Endodermal cell (in vitro differentiated cells): Measurements from ENCODE around the gene GPR61. TPM values are rescaled to one million over a fixed set of nuclear protein-coding genes. Genes with fewer than 3 reads are reported as not detected.

Source experiments
- DNase-seq: peaks from one replicate; pipeline ENCODE4 v3.0.0-alpha.2; 2017
- H3K27ac ChIP-seq: 2 replicates; pipeline ENCODE4 v1.5.1; 2013; ENCODE audit warnings: mild to moderate bottlenecking, low read depth, low read length, moderate library complexity
- H3K27me3 ChIP-seq: 2 replicates; pipeline ENCODE4 v1.6.1; 2013; ENCODE audit warnings: mild to moderate bottlenecking, low read length, moderate library complexity; ENCODE audit not compliant: insufficient read depth, control insufficient read depth, poor library complexity, severe bottlenecking
- H3K36me3 ChIP-seq: 2 replicates; pipeline ENCODE4 v1.7.0; 2013; ENCODE audit warnings: mild to moderate bottlenecking, low read length, moderate library complexity; ENCODE audit not compliant: control insufficient read depth, insufficient read depth
- H3K4me1 ChIP-seq: one replicate; pipeline ENCODE4 v1.7.0; 2013; ENCODE audit warnings: low read length; ENCODE audit not compliant: control insufficient read depth, insufficient read depth
- H3K4me3 ChIP-seq: 2 replicates; pipeline ENCODE4 v1.5.1; 2013; ENCODE audit warnings: mild to moderate bottlenecking, low read length, moderate library complexity
- H3K9ac ChIP-seq: 2 replicates; pipeline ENCODE4 v1.6.1; 2013; ENCODE audit warnings: mild to moderate bottlenecking, low read length, moderate library complexity; ENCODE audit not compliant: poor library complexity, severe bottlenecking; ENCODE audit errors: extremely low read depth
- H3K9me3 ChIP-seq: 2 replicates; pipeline ENCODE4 v1.6.1; 2013; ENCODE audit warnings: mild to moderate bottlenecking, low read length, moderate library complexity; ENCODE audit not compliant: control insufficient read depth
- H3K27ac Mint-ChIP-seq: 2 replicates; pipeline ENCODE4 v1.8.0; 2020; ENCODE audit warnings: mixed read lengths
- H3K27me3 Mint-ChIP-seq: 2 replicates; pipeline ENCODE4 v1.8.0; 2021; ENCODE audit warnings: mild to moderate bottlenecking, mixed read lengths; ENCODE audit not compliant: insufficient read depth
- H3K36me3 Mint-ChIP-seq: 2 replicates; pipeline ENCODE4 v1.8.0; 2020; ENCODE audit warnings: low read depth, mixed read lengths
- H3K4me1 Mint-ChIP-seq: 2 replicates; pipeline ENCODE4 v1.8.0; 2020; ENCODE audit warnings: mixed read lengths
- H3K4me3 Mint-ChIP-seq: 2 replicates; pipeline ENCODE4 v1.8.0; 2020; ENCODE audit warnings: mild to moderate bottlenecking, moderate library complexity, mixed read lengths
- H3K9me3 Mint-ChIP-seq: 2 replicates; pipeline ENCODE4 v1.8.0; 2020; ENCODE audit warnings: mild to moderate bottlenecking, mixed read lengths
- WGBS, 2 experiments: methylation state at CpG; one replicate each; pipeline versions ENCODE4 v1.1.5 to v1.1.7; 2013; ENCODE audit warnings: missing lambda C conversion rate in 2 of 2, mixed read lengths in 1 of 2; ENCODE audit not compliant: insufficient coverage in 1 of 2, insufficient read length in 1 of 2; 5-methylcytosine and 5-hydroxymethylcytosine counted together
- total RNA-seq, 2 donors: library from RNA; stranded (reverse); fragmentation: NEBNext Ultra II Directional in 1 of 2; extraction: Animal tissue kit (Norgen Biotek cat#: 25700) in 1 of 2; gene quantifications; 2 replicates in 1 of 2; 3 replicates in 1 of 2; pipeline ENCODE4 v1.2.1, GENCODE V29; 2021
- TF ChIP-seq, protein P1 (sequence below): fragments of 200-600 bp; sonication (generic); conservative IDR thresholded peaks from 2 replicates; pipeline ENCODE4 v1.5.0; 2021; ENCODE audit warnings: antibody characterized with exemption, mild to moderate bottlenecking

Gene GPR61
- total RNA-seq, 2 donors from 2014 or later = 0.93 TPM; not detected in 1

DNA sequence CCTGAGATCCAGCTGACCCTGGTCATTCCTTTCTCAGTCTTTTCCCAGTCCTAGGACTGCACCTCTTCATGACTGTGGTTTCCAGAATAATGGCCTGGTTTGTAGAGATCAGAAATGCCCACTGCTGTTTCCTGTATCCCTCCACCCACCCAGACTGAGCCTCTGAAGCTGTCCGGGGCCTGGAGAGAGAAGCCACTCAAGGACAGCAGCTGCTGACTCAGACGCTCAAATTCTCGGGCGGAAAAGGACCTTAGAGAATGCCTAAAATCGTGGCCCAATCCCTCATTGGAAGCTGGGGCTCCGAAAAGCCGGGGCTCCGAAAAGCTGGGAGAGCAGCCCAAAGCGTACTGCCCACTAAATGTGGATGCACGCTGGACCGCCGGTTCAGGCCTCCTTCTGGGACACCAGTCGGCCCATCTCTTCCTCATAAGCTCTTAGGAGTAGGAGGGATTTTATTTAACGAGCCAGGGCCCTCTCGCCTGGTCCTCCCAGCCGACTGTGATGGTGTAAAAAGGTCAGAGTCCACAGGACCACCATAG is 7.8 kb upstream of the GPR61 start:
- Histone ChIP-seq H3K36me3 (no peaks in the 10 kb centered on the region), H3K9me3 (no peaks in the 10 kb centered on the region), H3K4me1 (peaks cover 3% of the 10 kb centered on the region), H3K27me3 (peaks cover 4% of the 10 kb centered on the region), H3K9ac (no peak overlapping the region), H3K27ac (no peak overlapping the region), H3K4me3 (no peak overlapping the region)
- TF ChIP-seq, protein P1, sequence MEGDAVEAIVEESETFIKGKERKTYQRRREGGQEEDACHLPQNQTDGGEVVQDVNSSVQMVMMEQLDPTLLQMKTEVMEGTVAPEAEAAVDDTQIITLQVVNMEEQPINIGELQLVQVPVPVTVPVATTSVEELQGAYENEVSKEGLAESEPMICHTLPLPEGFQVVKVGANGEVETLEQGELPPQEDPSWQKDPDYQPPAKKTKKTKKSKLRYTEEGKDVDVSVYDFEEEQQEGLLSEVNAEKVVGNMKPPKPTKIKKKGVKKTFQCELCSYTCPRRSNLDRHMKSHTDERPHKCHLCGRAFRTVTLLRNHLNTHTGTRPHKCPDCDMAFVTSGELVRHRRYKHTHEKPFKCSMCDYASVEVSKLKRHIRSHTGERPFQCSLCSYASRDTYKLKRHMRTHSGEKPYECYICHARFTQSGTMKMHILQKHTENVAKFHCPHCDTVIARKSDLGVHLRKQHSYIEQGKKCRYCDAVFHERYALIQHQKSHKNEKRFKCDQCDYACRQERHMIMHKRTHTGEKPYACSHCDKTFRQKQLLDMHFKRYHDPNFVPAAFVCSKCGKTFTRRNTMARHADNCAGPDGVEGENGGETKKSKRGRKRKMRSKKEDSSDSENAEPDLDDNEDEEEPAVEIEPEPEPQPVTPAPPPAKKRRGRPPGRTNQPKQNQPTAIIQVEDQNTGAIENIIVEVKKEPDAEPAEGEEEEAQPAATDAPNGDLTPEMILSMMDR = no peak
- Mint-ChIP-seq H3K36me3 (no peaks in the 10 kb centered on the region), H3K27me3 (no peaks in the 10 kb centered on the region), H3K4me3 (no peak overlapping the region), H3K9me3 (no peaks in the 10 kb centered on the region), H3K27ac (no peak overlapping the region), H3K4me1 (peaks cover 2% of the 10 kb centered on the region)
- DNase-seq = no peak
- 54 to 65% methylated on average over 10 to 16 of the region's 16 CpGs for WGBS, 2 experiments

- Histone ChIP-seq H3K27me3 (peaks cover 4% of the 10 kb centered on the region), H3K36me3 (no peaks in the 10 kb centered on the region), H3K4me1 (peaks cover 3% of the 10 kb centered on the region), H3K9ac (no peak overlapping the region), H3K27ac (no peak overlapping the region), H3K9me3 (no peaks in the 10 kb centered on the region), H3K4me3 (no peak overlapping the region)
- TF ChIP-seq, protein P1 = peak; percentile 82
- Mint-ChIP-seq H3K4me3 (no peak overlapping the region), H3K9me3 (no peaks in the 10 kb centered on the region), H3K36me3 (no peaks in the 10 kb centered on the region), H3K4me1 (peaks cover 2% of the 10 kb centered on the region), H3K27me3 (no peaks in the 10 kb centered on the region), H3K27ac (peak overlapping the region; percentile 90)
- DNase-seq = peak; percentile 97
- WGBS, 2 experiments = 0 to 29% methylated on average over 1 to 12 of the region's 12 CpGs
Observed at GRCh38 chr1:109532365-109533136, 7.1 kb upstream of the GPR61 start.

DNA sequence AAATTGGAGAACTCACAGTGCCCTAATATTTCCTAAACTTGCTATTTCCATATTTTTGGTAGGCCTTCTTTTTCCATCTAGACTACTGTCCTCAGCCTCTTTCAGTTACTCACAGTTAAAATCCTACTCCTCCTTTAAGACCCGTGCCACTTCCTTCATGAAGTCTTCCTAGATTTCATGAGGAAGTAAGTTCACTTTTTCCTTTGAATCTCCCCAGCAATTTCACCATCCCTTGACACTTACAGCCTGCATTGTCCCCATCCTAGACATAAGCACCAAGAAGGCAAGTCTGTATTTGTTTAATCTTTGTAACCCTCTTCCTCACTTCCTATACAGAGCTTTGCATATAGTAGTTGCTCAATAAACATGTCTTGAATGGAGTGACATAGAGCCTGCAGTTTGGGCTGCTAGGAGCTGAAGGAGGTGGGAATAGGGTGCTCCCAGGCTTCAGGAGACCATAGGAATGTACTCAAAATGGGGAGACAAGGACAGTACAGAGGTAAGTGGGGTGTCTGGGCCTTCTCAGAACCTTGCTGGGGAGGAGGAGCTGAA is 5.3 kb upstream of the GPR61 start:
- DNase-seq = no peak
- peaks cover 3% of the 10 kb centered on the region for H3K4me1 ChIP-seq
- no peaks in the 10 kb centered on the region for H3K27me3 ChIP-seq
- Mint-ChIP-seq H3K36me3 (no peaks in the 10 kb centered on the region), H3K27ac (no peak overlapping the region), H3K27me3 (no peaks in the 10 kb centered on the region), H3K9me3 (no peaks in the 10 kb centered on the region), H3K4me3 (no peak overlapping the region), H3K4me1 (peaks cover 2% of the 10 kb centered on the region)
- TF ChIP-seq, protein P1 = no peak
- H3K36me3 ChIP-seq = no peaks in the 10 kb centered on the region
- H3K9me3 ChIP-seq = no peaks in the 10 kb centered on the region
- no peak overlapping the region for H3K9ac ChIP-seq
- H3K27ac ChIP-seq = no peak overlapping the region
- H3K4me3 ChIP-seq = no peak overlapping the region
- WGBS, 2 experiments = 86 to 94% methylated on average over 1 of the region's 1 CpG
